DMS153 (cell line): ENCODE data around the gene NEK6.
A peak's percentile ranks its signal among the peaks of the same experiment; 100 is the strongest.

ENCODE experiments used
- DNase-seq: peaks from one replicate; lab custom pipeline; 2025; lab: John Stamatoyannopoulos, UW

The NEK6 gene

DNA sequence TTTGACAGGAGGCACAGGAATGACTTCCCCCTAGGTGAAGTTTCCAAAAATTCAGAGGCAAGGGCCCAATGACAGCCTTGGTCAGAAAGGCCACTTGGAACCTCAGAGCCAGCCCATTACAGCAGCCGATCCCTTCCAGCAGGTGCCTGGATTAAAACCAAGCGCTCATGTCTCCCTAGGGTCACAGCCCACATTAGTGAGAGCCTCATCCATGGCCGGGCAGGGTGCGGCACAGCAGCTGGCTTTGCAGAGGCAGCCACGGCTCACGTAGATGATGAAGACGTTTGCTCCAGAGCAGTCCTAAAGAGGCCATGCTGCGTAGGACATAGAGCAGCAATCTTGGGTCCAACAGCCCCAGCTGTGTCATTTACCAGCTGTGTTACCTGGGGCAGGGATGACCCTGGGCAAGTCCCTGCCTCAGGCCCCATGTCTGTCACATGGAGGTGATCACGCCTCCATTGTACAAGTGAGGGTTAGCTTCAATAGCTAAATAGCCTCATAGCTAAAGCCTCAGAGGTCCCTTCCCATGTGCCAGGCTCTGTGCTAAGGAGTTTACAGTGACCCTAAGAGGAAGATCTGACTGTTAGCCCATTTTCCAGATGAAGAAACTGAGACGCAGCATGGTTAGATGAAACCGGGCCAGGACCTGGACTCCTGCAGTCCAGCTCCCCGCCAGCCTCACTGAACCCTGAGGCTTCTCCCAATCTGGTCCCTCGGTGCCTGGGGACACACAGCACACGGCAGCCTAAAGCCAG is 39.2 kb downstream of the NEK6 start:
- DNase-seq: no peak

DNA sequence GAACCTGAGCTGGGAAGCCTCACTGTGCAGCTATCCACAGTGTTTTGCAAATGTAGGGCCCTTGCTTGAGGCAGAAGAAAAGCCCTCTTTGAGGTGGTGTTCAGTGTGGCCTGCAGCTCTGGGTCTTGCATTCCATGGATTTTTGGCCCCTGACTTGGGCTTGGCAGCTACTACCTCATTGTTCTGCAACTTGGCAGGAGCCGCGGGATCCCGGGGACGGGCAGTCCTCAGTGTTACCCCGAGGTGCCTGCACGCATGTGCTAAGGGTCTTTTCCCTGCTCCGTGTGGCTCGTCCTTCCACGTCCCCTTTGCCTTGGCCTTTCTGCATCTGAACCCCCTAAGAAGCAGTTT is 39.8 kb downstream of the NEK6 start:
- DNase-seq: no peak

DNA sequence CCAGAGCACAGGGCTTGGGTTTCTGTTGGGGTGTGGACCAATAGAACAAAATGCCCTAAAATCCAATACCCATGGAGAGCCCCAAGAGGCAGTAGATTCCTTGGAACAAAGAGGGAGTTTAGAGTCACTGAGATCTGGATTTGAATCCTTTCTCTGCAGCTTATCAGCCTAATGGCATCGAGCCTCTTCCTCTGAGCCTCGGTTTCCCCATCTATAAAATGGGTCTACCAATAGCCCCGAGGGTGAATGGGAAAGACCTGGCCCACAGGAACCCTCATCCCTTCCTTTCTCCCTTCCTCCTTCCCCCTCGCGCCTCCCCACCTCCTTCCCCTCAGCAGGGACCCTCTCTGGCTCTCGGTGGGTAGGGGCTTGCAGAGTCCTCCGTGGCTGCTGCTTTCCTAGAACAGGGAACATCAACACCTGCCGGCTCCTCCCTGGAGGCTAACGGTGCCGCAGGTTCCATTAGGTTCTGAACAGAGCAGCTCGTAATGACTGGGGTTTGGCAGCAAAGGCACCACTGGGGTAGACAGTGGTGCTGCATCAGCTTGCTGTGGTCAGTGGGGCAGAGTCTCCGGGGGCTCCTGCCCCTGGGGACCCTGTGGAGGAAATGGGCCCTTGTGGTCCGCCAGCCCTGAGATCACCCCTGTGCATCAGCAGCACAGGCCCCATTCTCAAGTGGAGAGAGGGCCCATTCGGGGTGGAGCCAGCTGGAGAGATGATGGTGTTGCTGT is 40.3 kb downstream of the NEK6 start:
- no peak for DNase-seq

DNA sequence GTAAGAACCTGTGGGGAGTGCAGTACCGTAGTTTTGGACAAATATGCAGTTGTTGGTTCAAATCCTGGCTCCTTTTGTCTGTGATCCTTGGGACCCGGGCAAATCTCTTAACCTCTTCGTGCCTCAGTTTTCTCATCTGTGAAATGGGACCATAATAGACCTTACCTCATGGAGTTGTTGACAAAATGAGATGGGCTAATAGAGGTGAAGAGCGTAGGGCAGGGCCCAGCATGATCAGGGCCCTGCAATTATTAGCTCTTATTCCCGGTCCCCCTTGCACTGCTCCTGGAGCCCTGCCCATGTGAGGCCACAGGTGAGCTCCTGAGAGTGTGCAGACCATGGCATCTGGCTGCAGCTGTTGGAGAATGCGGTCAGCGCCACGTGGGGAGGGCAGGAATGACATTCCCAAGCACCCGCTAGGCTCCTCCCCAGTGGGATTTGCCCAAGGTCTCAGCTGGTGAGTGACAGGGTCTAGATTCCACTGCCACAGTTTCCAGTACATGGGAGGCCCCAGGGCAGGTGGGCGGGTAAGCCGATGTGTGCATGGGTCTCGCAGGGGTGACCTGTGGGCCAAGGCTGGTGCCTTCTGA is 41.0 kb downstream of the NEK6 start:
- DNase-seq: no peak

DNA sequence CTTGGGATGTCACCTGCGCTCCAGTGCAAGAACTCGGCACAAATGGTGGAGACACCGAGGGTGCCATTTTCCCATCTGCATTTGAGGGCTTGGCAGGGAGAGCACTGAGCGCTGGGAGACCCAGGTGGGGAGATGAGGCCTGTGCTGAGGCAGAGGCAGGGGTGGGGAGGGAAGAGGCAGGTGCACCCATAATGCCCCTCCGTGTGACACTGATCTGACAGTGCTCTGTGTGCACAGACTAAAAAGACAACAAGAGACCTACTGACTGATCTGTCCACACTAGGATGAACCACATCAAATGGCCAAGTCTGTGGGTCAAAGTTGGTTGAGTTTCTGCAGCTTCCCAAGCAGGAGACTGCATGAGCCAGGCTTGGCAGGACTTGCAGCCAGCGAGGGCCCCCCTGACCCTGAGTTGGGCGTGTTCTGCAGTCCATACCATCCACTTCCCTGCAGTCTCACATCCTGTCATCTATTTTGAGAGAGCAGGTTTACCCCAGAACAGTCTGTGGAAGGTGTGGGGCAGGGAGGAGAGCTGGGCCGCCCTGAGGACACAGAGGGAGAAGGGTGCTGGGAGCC is 41.9 kb downstream of the NEK6 start:
- DNase-seq: no peak

DNA sequence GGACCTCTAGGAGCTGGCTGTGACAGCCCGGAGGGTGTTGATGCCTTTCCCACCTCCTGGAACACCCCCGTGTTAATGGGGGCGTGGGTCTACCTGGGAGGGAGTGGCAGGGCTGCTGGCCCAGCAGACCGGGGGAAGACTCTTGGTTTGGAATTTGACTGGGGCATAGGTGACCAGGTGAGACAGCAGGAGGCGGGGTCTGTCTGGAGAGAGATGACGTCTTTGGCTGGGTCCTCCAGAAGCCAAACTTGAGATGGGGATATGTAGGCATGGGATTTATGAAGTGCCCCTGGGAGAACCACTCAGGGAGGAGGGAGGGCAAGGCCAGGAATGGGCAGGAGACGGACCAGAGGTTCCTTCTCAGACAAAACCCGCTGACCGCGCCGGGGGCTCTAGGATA is 42.6 kb downstream of the NEK6 start:
- no peak for DNase-seq

DNA sequence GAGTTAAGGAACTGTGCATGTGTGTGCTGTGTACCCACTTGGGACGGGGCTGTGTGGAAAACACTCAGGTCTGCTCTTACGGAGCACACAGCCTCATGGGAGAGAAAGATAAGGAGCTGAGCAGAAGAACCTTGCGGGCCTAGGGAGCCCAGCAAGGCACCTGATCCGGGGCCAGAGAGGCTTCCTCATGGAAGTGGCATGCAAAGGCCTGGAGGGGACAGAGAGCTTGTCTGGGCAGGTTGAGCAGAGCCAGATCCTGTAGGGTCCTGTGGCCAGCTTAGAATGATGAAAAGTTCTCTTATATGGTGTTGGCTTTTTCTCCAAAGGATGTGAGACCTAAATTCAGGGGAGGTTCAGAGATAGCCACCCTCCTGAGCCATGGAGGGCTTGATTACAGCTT is 45.2 kb downstream of the NEK6 start:
- no peak for DNase-seq

DNA sequence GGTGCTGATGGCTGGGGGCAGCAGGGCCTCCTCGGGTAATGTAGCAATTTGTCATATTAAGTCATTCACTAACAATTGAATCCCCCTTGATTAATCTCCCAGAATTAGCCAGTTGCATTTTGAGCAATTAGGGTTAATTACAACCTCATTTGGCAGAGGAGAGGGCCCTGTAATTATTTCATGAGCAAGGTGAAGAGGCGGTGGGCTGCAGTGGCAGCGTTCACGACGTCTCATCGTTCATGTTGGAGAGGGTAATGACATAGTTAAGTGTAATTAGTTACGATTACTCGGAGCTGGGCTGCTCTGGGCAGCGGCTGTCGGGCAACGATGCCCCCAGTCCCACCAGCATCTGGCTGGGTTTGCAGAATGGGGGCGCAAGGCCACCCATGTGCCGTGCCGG is 46.0 kb downstream of the NEK6 start:
- DNase-seq: no peak

DNA sequence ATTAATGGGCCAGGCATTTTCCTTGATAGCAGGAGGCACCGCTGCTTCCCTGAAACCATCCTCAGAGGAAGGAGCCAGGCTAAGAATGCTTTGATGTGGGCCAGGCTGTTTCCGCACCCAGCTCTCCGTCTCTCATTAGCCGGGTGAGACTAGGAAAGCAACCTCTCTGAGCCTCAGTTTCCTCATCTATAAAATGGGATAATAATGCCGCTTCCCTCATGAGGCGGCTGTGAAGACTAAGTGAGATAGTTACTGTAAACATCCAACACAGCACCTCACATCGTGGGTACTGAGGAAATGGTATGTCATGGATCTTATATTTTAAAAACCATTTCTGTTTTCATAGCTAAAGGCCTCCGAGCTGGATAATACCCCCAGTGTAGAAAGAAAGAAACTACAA is 46.5 kb downstream of the NEK6 start:
- DNase-seq: no peak

DNA sequence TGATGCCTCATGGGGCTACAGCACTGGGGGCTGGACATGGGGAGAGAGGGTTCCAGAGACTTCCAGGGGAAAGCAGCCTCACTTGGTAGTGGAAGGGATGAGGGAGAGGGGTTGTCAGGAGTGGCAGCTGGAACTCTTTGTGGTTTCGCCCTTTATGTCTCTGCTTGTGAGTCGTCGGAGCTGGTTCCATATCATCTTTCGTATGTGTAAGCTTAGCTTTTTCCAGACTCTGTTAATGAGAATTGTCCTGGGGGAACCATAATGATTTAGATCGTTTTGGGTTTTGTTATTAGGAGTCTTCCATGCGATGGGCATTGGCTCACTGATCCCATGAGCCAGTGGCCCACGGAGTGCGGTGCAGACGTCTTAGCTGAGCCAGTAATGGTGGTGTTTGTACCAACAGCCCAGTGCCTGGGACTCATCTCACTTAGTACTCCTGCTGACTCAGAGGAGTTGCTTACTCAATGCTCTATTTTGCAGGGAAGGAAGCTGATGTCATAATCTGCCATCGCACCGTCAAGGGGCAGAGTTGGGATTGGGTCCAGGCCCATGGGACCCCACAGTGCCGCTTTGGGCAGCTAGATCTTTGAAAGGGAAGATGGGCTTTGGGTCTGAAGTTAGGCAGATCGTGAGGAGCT is 48.5 kb downstream of the NEK6 start:
- no peak for DNase-seq

DNA sequence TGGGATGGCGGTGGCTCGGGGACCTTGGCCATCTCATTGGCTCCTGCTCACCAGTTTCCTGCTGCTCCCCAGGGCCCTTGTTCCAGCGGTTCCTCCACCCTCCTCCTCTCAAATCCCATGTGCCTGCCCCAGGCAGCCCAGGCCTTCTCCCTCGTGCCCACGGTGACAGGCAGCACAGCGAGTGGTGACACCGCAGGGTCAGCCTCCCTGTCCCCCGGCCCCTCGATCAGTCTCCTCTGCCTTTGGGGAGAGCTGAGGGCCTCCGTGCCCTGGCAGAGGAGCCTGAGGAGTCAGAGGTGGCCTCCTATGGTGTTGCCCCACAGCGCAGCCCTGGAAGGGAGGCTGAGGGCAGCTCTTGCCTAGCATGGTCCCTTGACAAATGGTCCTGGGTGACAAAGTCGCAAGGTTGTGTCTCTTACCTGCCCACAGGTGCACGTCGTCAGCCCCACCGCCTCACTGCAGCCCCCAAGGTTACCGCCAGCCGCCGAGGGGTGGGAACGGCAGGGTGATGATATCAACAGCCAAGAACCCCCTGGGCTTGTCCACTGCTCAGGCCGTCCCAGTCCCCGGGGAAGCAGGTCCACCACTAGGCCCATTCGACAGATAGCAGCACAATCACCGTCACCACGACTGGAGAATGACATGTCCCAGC is 49.8 kb downstream of the NEK6 start:
- no peak for DNase-seq

DNA sequence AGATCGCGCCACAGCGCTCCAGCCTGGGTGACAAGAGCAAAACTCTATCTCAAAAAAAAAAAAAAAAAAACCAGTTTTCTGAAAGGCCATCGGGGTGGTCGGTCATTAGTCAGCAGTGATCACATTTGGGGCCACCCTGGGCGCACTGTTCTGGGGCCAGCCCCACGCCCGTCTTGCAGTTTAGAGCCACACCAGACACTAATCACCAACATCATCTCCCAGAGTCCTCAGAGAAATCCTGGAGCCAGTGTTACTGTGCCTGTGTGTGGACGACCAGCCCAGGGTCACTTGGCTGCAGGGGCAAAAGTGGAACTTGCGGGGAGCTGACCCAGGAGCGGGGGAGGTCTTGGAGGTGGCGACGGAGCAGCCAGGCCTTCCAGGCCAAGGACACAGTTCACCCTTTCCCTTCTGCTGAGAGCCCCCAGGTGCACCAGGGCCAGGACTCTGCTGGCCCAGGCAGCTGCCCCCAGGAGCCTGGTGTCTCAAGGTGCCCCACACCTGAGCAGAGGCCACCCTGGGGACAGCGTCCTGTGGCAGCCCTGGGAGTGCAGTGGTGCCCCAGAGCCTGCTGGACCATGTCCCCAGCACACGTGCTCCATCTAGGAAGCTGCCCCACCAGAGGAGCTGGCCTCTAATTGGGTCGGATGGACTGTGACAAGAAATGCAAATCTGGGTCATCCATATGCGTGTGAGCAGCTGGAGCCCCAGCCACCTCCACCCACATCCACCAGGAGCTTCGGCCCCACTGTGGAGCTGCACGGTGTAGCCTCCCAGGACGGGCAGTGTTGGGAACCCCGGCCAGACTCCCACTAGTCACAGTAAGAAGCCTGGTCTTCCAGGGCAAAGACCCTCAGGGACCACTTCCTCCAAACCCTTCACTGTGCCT is 51.1 kb downstream of the NEK6 start:
- DNase-seq: no peak

DNA sequence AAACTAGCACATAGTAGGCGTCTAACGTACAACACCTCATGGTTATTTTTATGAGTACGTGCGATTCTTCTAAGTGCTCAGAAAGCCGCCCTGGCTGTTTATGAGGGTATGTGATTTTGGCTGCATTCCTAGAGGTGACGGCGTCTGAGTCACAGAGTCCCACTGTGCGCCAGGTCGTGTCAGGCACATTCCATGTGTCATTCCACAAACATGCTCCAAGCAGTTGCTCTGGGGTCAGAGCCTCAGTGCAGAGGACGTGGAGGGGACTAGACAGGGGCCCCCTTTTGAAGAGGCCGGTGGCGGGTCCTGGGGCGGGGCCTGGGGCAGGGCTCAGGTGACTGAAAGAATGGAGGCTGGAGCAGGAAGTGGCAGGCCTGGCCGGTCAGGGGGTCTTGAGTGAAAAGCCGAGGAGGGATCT is 51.9 kb downstream of the NEK6 start:
- no peak for DNase-seq

DNA sequence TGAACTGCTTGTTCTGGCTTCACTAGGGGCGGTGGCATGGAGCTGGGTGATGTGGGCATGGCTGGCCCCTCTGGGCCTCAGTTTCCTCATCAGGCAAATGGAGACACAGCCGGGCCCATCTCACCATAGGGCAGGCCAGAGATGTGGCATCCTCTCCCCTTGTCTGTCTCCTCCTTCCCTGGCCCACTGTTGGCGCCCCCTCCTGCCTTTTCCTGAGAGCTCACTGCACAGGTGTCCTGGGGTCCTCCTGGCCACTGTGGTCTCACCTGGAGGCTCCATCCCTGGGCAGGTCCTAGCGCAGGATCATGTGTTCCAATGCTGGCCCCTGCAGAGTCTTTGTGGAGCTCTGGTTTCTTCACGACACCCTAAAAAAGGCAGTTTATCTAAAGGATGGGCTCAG is 53.5 kb downstream of the NEK6 start:
- DNase-seq: no peak

DNA sequence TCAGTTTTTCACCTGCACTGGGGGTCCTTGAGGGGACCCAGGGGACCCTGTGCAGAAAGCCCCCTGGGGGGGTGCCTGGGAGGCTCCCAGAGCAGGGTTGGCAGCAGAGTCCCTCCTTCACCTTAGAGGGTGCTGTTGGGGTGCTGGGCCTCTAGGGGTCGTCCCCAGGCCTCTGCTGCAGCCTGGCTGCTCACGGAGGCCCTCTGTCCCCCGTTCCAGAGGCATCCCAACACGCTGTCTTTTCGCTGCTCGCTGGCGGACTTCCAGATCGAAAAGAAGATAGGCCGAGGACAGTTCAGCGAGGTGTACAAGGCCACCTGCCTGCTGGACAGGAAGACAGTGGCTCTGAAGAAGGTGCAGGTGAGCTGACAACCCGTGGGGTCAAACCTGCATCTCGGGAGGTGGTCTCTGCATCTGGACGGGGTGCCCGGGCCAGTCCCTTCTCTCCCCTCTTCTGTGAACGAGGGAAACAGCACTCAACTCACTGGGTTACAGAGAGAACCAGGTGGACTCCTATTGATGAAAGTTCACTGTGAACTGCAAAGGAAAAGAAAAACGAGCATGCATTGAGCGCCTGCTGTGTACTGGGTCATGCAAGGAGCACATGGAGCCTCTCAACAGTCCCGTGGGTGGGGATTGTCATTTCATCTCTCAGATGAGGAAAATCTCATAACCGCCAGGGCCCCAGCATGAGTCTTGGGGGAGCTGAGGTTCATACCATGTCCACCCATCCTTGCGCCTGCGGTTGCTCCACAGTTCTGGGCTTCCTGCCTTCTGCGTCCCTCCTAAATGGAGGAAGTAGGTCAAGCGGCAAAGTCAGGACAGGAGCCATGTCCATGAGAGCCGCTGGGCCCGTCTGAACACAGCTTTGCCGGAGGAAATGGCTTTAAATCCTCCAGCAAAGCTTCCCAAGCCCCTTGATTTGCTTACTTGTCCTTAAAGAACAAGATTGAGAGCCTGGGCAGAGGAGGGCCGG is 54.8 kb downstream of the NEK6 start:
- DNase-seq: no peak

DNA sequence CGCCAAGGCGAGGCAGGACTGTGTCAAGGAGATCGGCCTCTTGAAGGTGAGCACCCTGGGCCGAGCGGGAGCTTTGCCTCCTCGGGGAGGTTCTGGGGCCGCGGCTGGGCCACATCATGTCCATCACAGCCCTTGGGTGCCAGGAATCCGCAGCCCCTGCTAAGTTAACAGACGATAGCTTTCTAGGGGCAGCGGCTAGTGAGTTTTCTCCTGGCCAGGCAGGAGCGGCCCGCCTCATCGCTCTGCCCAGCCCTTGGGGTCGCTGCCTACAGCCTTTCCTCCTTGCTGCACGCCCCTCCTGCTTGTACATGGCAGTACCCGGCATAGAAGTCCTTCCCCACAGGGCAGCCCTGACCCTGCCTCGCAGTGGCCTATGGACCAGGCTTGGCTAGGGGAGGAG is 56.2 kb downstream of the NEK6 start:
- no peak for DNase-seq

DNA sequence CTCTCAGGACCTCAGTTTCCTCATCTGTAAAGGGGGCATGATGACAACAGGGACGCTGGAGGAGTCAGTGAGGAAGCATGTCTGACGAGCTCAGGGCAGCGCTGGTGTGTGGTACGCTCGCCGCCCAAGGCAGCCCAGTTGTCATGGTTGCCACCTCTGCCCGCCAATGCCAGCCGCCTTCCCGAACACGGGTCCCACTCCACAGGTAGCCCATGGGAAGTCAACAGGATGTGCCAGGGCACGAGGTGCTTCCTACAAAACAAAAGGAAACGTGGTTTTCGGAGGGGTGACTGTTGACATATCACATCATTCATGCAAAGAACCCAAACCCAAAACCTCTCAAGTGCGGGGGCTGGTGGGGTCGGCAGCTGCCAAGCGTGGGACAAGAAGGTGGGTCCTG is 58.1 kb downstream of the NEK6 start:
- DNase-seq: no peak

DNA sequence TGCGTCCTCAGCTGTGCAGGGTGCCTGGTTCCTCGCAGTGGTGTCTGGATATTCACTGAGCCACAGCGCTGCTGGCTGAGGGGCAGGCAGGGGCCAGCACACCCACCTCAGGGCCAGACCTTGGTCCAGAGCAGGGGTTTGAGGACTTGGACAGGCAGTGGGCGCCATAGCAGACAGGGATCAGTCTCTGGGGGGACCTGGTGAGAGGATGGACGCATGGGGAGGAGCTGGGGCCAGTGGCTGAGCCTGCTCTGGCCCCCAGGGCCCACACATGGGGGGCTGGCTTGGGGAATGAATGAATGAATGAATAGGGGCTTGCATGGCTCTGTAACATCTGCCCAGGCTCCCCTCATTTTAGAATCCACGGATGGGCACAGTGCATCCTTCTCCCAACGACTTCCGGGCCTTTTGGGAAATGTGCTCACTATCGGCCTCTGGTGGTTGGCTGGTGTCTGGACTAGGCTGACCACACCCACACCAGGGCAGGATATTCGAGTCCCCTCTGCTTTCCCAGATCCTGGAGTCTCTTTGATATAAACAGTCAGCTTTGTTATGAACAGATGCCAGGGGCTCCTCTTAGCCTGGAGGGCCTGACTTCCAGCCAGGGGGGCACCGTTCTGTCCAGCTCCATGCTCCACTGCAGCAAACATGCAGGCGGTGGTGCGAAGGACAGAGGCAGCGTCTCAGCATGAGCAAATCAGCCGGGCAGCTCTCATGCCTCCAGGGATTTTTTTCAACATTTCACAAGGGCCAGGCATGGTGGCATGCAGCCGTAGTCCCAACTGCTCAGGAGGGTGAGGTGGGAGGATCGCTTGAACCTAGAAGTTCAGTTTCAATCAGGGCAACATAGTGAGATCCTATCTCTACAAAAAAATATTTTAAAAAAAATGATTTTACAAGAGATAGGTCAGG is 62.6 kb downstream of the NEK6 start:
- DNase-seq: peak; percentile 35

DNA sequence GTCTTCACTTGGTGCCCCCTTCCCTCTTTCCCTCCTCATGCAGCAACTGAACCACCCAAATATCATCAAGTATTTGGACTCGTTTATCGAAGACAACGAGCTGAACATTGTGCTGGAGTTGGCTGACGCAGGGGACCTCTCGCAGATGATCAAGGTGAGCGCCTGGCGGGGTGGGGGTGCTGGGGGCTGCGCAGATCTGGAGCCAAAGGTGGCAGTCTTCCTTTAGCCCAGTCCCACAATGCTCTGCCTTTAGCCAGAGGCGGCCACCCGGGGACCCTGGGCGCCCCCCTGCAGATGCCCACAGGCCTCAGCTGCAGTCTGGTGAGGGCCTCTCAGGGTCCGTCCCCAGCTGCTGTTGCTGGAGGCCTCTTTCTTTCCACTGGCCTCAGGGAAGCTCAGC is 63.7 kb downstream of the NEK6 start:
- no peak for DNase-seq
